HCT116 (cell line): ENCODE measurements around the gene PSMD4. TPM values are rescaled to one million over a fixed set of nuclear protein-coding genes. Genes with fewer than 3 reads are reported as not detected.

Experiments
- ATAC-seq: fragments of 200-7000 bp; cut with Tn5 transposase; 2 replicates; pipeline ENCODE4 v1.9.1; 2020; ENCODE audit warnings: mild to moderate bottlenecking, moderate library complexity
- BruUV-seq: library from RNA; stranded (reverse); fragments of 400-500 nt; replicated peaks from 2 replicates; lab custom pipeline; 2021; lab: Mats Ljungman, UMichigan
- CTCF ChIA-PET: fragments of 300-600 bp; sonication (Branson Sonifier 250); formaldehyde crosslinking; loops from one replicate; lab custom pipeline; 2021; ENCODE audit warnings: antibody characterized with exemption; lab: Charles Lee
- POLR2A ChIA-PET: fragments of 300-600, 350-600 bp; sonication (Branson Sonifier 250); formaldehyde crosslinking; loops from one replicate; lab custom pipeline; 2021; ENCODE audit warnings: antibody characterized with exemption; lab: Charles Lee
- RAD21 ChIA-PET, 2 experiments: fragments of 300-600 bp; sonication (Branson Sonifier 250); formaldehyde crosslinking; loops; one replicate each; lab custom pipeline; 2023; ENCODE audit warnings: low total read pairs in 2 of 2; ENCODE audit not compliant: uncharacterized antibody in 2 of 2, unreplicated experiment in 2 of 2, low non-redundant PET in 1 of 2; lab: Charles Lee
- DNase-seq: peaks from one replicate; pipeline ENCODE4 v3.0.0-alpha.2; 2010; ENCODE audit warnings: low read depth, low spot score
- H2AFZ ChIP-seq: fragments of 200-600 bp; shearing (Covaris generic), sonication (generic); 2 replicates; pipeline ENCODE4 v1.6.1; 2017; ENCODE audit warnings: low read depth, mixed run types, mixed read lengths, antibody characterized with exemption, low read length; ENCODE audit not compliant: poor library complexity, severe bottlenecking
- H3K27ac ChIP-seq: 2 replicates; pipeline ENCODE4 v1.5.1; 2012; ENCODE audit warnings: low read depth, low read length
- H3K27me3 ChIP-seq: fragments of 200-600 bp; sonication (generic); 2 replicates; pipeline ENCODE4 v1.6.1; 2016; ENCODE audit warnings: mixed run types, low read length, mixed read lengths; ENCODE audit not compliant: insufficient read depth
- H3K36me3 ChIP-seq, 2 experiments: fragments of 200-500 bp in 1 of 2; fragments of 200-600 bp in 1 of 2; sonication (Bioruptor generic) in 1 of 2; sonication (generic) in 1 of 2; 2 replicates each; pipeline versions ENCODE4 v1.5.1 to v1.6.1; 2014 to 2016; ENCODE audit warnings: low read length in 2 of 2, inconsistent platforms in 1 of 2, mixed read lengths in 1 of 2, mixed run types in 1 of 2; ENCODE audit not compliant: insufficient read depth in 2 of 2, control insufficient read depth in 1 of 2
- H3K4me1 ChIP-seq, 2 experiments: fragments of 200-600 bp in 1 of 2; sonication (generic) in 1 of 2; 2 replicates each; pipeline versions ENCODE4 v1.5.1 to v1.6.1; 2012 to 2017; ENCODE audit warnings: low read length in 2 of 2, inconsistent platforms in 1 of 2, mild to moderate bottlenecking in 1 of 2, mixed read lengths in 1 of 2, mixed run types in 1 of 2, moderate library complexity in 1 of 2; ENCODE audit not compliant: insufficient read depth in 2 of 2, control insufficient read depth in 1 of 2
- H3K4me2 ChIP-seq: fragments of 200-600 bp; sonication (generic); 2 replicates; pipeline ENCODE4 v1.6.1; 2017; ENCODE audit warnings: mixed run types, low read length, mixed read lengths
- H3K4me3 ChIP-seq, 2 experiments: fragments of 200-600 bp in 1 of 2; sonication (generic) in 1 of 2; replicated peaks in 1 of 2; 2 replicates each; pipeline ENCODE4 v1.5.1; 2011 to 2016; ENCODE audit warnings: low read length in 2 of 2, control low read depth in 1 of 2, low read depth in 1 of 2, mild to moderate bottlenecking in 1 of 2, mixed read lengths in 1 of 2, mixed run types in 1 of 2
- H3K79me2 ChIP-seq: fragments of 200-600 bp; sonication (generic); 2 replicates; pipeline ENCODE4 v1.6.1; 2017; ENCODE audit warnings: mild to moderate bottlenecking, mixed run types, low read length, moderate library complexity, mixed read lengths; ENCODE audit not compliant: insufficient read depth
- H3K9ac ChIP-seq: fragments of 200-600 bp; sonication (generic); 2 replicates; pipeline ENCODE4 v1.6.1; 2016; ENCODE audit warnings: low read length, mixed read lengths
- H3K9me2 ChIP-seq: fragments of 200-600 bp; sonication (generic), shearing (Covaris generic); 2 replicates; pipeline ENCODE4 v1.6.1; 2017; ENCODE audit warnings: mixed run types, mild to moderate bottlenecking, moderate library complexity; ENCODE audit not compliant: insufficient read depth
- H3K9me3 ChIP-seq, 2 experiments: fragments of 200-500 bp in 1 of 2; fragments of 200-600 bp in 1 of 2; sonication (Bioruptor generic) in 1 of 2; sonication (generic) in 1 of 2; 2 replicates each; pipeline ENCODE4 v1.6.1; 2014 to 2017; ENCODE audit warnings: low read length in 2 of 2, mixed read lengths in 2 of 2, inconsistent platforms in 1 of 2, low read depth in 1 of 2, mild to moderate bottlenecking in 1 of 2, mixed run types in 1 of 2, moderate library complexity in 1 of 2; ENCODE audit not compliant: control insufficient read depth in 1 of 2, insufficient read depth in 1 of 2
- H4K20me1 ChIP-seq: fragments of 200-600 bp; sonication (generic), shearing (Covaris generic); 2 replicates; pipeline ENCODE4 v1.6.1; 2017; ENCODE audit warnings: mixed run types, mild to moderate bottlenecking, moderate library complexity; ENCODE audit not compliant: insufficient read depth
- ATF3 ChIP-seq: IDR thresholded peaks from 2 replicates; pipeline ENCODE4 v1.6.1; 2012
- CEBPB ChIP-seq: IDR thresholded peaks from 2 replicates; pipeline ENCODE4 v1.6.1; 2012; ENCODE audit warnings: low read depth
- EGR1 ChIP-seq: IDR thresholded peaks from 2 replicates; pipeline ENCODE4 v1.6.1; 2012; ENCODE audit warnings: low read depth
- ELF1 ChIP-seq: IDR thresholded peaks from 2 replicates; pipeline ENCODE4 v1.6.1; 2012; ENCODE audit warnings: low read depth, borderline replicate concordance
- EZH2phosphoT487 ChIP-seq: fragments of 200-600 bp; IDR thresholded peaks from 2 replicates; pipeline ENCODE4 v1.6.1; 2018; ENCODE audit warnings: antibody characterized with exemption, borderline replicate concordance
- FOSL1 ChIP-seq: IDR thresholded peaks from 2 replicates; pipeline ENCODE4 v1.6.1; 2012; ENCODE audit warnings: low read depth
- MAX ChIP-seq: IDR thresholded peaks from 2 replicates; pipeline ENCODE4 v1.6.1; 2012
- POLR2A ChIP-seq: IDR thresholded peaks from 2 replicates; pipeline ENCODE4 v1.7.0; 2011; ENCODE audit warnings: borderline replicate concordance; ENCODE audit not compliant: insufficient read depth, insufficient read length; ENCODE audit errors: extremely low read depth
- POLR2AphosphoS5 ChIP-seq: IDR thresholded peaks from 2 replicates; pipeline ENCODE4 v1.6.1; 2011; ENCODE audit warnings: mild to moderate bottlenecking, low read depth, low read length, moderate library complexity
- RAD21 ChIP-seq: IDR thresholded peaks from 2 replicates; pipeline ENCODE4 v1.6.1; 2012; ENCODE audit warnings: low read depth, mild to moderate bottlenecking
- SIN3A ChIP-seq: IDR thresholded peaks from 2 replicates; pipeline ENCODE4 v1.6.1; 2012; ENCODE audit warnings: low read depth
- SP1 ChIP-seq: IDR thresholded peaks from 2 replicates; pipeline ENCODE4 v1.6.1; 2012; ENCODE audit warnings: low read depth
- TCF7L2 ChIP-seq: IDR thresholded peaks from 2 replicates; pipeline ENCODE4 v1.7.0; 2011; ENCODE audit warnings: borderline replicate concordance, inconsistent platforms; ENCODE audit not compliant: insufficient read depth, insufficient read length; ENCODE audit errors: extremely low read depth
- ZFX ChIP-seq: fragments of 450-650 bp; IDR thresholded peaks from 2 replicates; pipeline ENCODE4 v1.6.1; 2017
- intact Hi-C: fragments of 100-400 bp; cut with micrococcal nuclease; formaldehyde crosslinking; loops from 2 replicates; pipeline ENCODE4 v1.10.0; 2022
- total RNA-seq: library from RNA; stranded (reverse); gene quantifications from one replicate; pipeline ENCODE4 v1.2.1, GENCODE V29; 2021; ENCODE audit not compliant: unreplicated experiment

PSMD4 gene
- total RNA-seq, 1 experiment from 2014 or later: 225 TPM

GRCh38 chr1:151243683-151244216 lies 10.8 kb upstream of the PSMD4 start:
- peaks cover 5% of the 10 kb centered on the region; the same call in 1 of the 2 replicates for H3K79me2 ChIP-seq
- peaks cover 63 to 80% of the 10 kb centered on the region in 2 experiments for H3K36me3 ChIP-seq
- no peak for ATAC-seq
- H3K9ac ChIP-seq: no peak overlapping the region
- no peak overlapping the region for H2AFZ ChIP-seq
- H4K20me1 ChIP-seq: no peaks in the 10 kb centered on the region
- intact Hi-C loops: loop anchor here (10.0 kb wide), 1 partner anchor 219 kb away; no protein-coding TSS in a partner anchor
- no peak overlapping the region for H3K27ac ChIP-seq
- H3K4me3 ChIP-seq: no peak overlapping the region
- BruUV-seq: no TSS peak
- H3K9me3 ChIP-seq: no peaks in the 10 kb centered on the region
- CTCF ChIA-PET: no interaction called here
- no peak for TF ChIP-seq SIN3A
- TF ChIP-seq EZH2phosphoT487: no peak
- no peak for TF ChIP-seq SP1
- TF ChIP-seq POLR2A: no peak
- TF ChIP-seq EGR1: no peak
- TF ChIP-seq RAD21: no peak
- TF ChIP-seq ELF1: no peak
- TF ChIP-seq FOSL1: no peak
- no peak for TF ChIP-seq ZFX
- no peak for TF ChIP-seq MAX
- no peak for TF ChIP-seq ATF3
- no peak for TF ChIP-seq POLR2AphosphoS5
- no peak for TF ChIP-seq TCF7L2
- no peak for TF ChIP-seq CEBPB
- H3K9me2 ChIP-seq: no peaks in the 10 kb centered on the region
- no peaks in the 10 kb centered on the region for H3K27me3 ChIP-seq
- POLR2A ChIA-PET: no interaction called here
- RAD21 ChIA-PET: no interaction called here
- H3K4me2 ChIP-seq: no peak overlapping the region
- DNase-seq: no peak
- no peaks in the 10 kb centered on the region for H3K4me1 ChIP-seq
